Measurements from ENCODE around the gene DNAJC4. TPM values are rescaled to one million over a fixed set of nuclear protein-coding genes. Genes with fewer than 3 reads are reported as not detected.
A peak's percentile ranks its signal among the peaks of the same experiment; 100 is the strongest.

DNAJC4 gene
- total and polyA plus RNA-seq, 2 experiments from 2014 or later, result 12.8 to 58.4 TPM

DNA sequence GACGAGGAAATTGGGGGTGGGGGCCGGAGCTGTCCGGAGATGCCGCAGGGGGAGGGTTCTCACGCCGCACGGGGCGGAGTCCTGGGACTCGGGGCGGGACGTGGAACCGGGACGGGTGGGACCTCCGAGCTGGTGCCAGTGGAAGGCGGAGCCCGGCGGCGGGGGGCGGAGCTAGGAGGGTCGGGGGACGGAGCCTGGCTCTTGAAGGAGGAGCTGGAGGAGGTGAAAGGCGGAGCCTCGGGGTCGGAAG lies 10.8 kb downstream of the DNAJC4 start:
- Histone ChIP-seq H3K79me2 (peaks cover 27% of the 10 kb centered on the region), H3K27ac (peak overlapping the region; percentile 99), H3K36me3 (replicated peaks; ENCODE audit: insufficient read depth, low read depth) (no peaks in the 10 kb centered on the region), H3K9me2 (replicated peaks; ENCODE audit: insufficient read depth) (no peaks in the 10 kb centered on the region), H3K27me3 (no peaks in the 10 kb centered on the region), H3K4me2 (peak overlapping the region; percentile 82), H3K4me3 (peak overlapping the region; percentile 23), H4K20me1 (ENCODE audit: insufficient read depth, poor library complexity, severe bottlenecking) (no peaks in the 10 kb centered on the region), H2AFZ (peak overlapping the region; percentile 24), H3K9me3 (ENCODE audit: low read depth) (no peaks in the 10 kb centered on the region), H3K4me1 (ENCODE audit: insufficient read depth) (peaks cover 20% of the 10 kb centered on the region)
- TF ChIP-seq EZH2 (IDR thresholded peaks at IDR 0.05; ENCODE audit: borderline replicate concordance), result no peak
- TF ChIP-seq, protein P1, sequence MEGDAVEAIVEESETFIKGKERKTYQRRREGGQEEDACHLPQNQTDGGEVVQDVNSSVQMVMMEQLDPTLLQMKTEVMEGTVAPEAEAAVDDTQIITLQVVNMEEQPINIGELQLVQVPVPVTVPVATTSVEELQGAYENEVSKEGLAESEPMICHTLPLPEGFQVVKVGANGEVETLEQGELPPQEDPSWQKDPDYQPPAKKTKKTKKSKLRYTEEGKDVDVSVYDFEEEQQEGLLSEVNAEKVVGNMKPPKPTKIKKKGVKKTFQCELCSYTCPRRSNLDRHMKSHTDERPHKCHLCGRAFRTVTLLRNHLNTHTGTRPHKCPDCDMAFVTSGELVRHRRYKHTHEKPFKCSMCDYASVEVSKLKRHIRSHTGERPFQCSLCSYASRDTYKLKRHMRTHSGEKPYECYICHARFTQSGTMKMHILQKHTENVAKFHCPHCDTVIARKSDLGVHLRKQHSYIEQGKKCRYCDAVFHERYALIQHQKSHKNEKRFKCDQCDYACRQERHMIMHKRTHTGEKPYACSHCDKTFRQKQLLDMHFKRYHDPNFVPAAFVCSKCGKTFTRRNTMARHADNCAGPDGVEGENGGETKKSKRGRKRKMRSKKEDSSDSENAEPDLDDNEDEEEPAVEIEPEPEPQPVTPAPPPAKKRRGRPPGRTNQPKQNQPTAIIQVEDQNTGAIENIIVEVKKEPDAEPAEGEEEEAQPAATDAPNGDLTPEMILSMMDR (IDR thresholded peaks at IDR 0.05; ENCODE audit: poor library complexity), result no peak
- no peak for TF ChIP-seq EZH2phosphoT487 (IDR thresholded peaks at IDR 0.05; ENCODE audit: low read depth, severe bottlenecking, unreplicated experiment)
- WGBS (ENCODE audit: low lambda C conversion rate, missing lambda C conversion rate), result no CpG with 5 or more reads among the region's 24 CpGs
- DNase-seq (ENCODE audit: low spot score), result peak; percentile 100

DNA sequence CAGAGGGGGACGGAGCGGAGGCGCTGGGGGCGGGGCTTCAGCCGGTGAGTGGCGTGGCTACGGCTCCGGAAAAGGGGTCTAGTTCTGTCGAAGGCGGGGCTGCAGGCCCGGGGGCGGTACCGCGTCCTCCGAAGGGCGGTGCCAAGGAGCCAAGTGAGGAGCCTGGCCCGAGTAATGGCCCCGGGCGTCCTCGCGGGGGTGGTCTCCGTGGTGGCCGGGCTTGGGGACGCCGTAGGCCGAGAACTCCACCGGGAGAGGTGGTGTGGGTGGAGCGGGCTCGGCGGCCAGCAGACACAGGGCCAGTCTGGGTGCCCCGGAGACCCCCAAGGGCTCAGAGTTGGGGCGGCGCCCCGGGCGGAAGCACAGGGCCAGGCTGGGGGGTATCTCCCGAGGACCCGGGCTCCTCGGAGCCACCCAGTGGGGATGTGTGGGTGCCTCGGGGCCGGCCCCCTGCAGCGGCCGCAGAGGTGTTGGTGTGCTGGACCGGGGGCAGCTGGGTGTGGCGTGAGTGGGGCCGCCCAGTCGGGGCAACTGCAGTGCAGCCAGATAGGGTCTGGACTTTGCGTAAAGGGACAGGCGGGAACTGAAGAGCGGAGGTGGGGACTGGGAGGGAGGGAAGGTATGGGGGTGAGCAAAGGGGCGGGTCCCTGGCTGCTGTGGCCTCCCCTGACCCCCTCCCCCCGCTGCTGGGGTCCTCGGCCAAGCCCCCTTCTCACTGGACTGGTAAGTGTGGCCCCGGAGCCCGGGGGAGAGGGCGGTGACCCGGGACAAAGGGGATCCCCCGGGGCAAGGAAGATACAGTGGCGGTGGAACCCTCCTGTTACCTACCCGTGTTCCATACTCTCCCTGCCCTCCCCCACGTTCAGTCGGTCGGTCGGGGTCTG lies 11.4 kb downstream of the DNAJC4 start:
- Histone ChIP-seq H4K20me1 (ENCODE audit: insufficient read depth, poor library complexity, severe bottlenecking) (no peaks in the 10 kb centered on the region), H3K27ac (peak overlapping the region; percentile 85), H3K9me2 (replicated peaks; ENCODE audit: insufficient read depth) (no peaks in the 10 kb centered on the region), H3K36me3 (replicated peaks; ENCODE audit: insufficient read depth, low read depth) (no peaks in the 10 kb centered on the region), H3K27me3 (no peaks in the 10 kb centered on the region), H3K4me3 (peak overlapping the region; percentile 32), H2AFZ (no peak overlapping the region), H3K4me2 (peak overlapping the region; percentile 80), H3K4me1 (ENCODE audit: insufficient read depth) (peaks cover 20% of the 10 kb centered on the region), H3K79me2 (peaks cover 29% of the 10 kb centered on the region), H3K9me3 (ENCODE audit: low read depth) (no peaks in the 10 kb centered on the region)
- peak; percentile 79 for DNase-seq (ENCODE audit: low spot score)
- TF ChIP-seq EZH2phosphoT487 (IDR thresholded peaks at IDR 0.05; ENCODE audit: low read depth, severe bottlenecking, unreplicated experiment), result no peak
- no peak for TF ChIP-seq EZH2 (IDR thresholded peaks at IDR 0.05; ENCODE audit: borderline replicate concordance)
- TF ChIP-seq, protein P1 (IDR thresholded peaks at IDR 0.05; ENCODE audit: poor library complexity), result no peak
- WGBS (ENCODE audit: low lambda C conversion rate, missing lambda C conversion rate), result under 1% methylated on average over 38 of the region's 63 CpGs

DNA sequence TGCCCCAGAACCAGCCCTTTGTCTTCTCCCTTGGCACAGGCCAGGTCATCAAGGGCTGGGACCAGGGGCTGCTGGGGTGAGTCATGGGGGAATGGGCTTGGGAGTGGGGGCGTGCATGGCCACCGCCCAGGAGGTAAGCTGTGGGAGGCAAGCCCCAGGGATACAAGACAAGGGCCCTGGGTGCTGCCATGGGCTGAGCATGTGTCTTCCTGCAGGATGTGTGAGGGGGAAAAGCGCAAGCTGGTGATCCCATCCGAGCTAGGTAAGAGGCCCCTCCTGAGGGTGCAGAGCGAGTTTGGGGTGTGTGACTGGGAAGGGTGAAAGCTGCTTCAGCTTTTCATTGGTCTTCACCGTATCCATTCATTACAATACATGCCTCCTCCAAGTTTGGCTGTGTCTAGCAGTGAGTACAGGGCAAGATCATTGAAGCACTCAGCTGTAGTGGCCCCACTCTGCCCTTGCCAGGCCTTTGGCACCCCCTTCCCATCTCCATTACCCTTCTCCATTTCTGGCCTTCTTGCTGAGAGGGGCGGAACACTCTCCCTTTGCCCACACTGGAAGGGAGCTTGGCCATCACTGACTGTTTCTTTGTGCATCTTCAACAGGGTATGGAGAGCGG lies 13.0 kb downstream of the DNAJC4 start:
- TF ChIP-seq EZH2phosphoT487 (IDR thresholded peaks at IDR 0.05; ENCODE audit: low read depth, severe bottlenecking, unreplicated experiment) (no peak), EZH2 (IDR thresholded peaks at IDR 0.05; ENCODE audit: borderline replicate concordance) (no peak)
- TF ChIP-seq, protein P1 (IDR thresholded peaks at IDR 0.05; ENCODE audit: poor library complexity), result no peak
- H3K4me3 ChIP-seq, result no peak overlapping the region
- H3K9me2 ChIP-seq (replicated peaks; ENCODE audit: insufficient read depth), result no peaks in the 10 kb centered on the region
- H3K4me1 ChIP-seq (ENCODE audit: insufficient read depth), result peaks cover 23% of the 10 kb centered on the region
- H4K20me1 ChIP-seq (ENCODE audit: insufficient read depth, poor library complexity, severe bottlenecking), result no peaks in the 10 kb centered on the region
- no peaks in the 10 kb centered on the region for H3K36me3 ChIP-seq (replicated peaks; ENCODE audit: insufficient read depth, low read depth)
- peaks cover 29% of the 10 kb centered on the region for H3K79me2 ChIP-seq
- no peaks in the 10 kb centered on the region for H3K9me3 ChIP-seq (ENCODE audit: low read depth)
- no peak for DNase-seq (ENCODE audit: low spot score)
- no peak overlapping the region for H3K27ac ChIP-seq
- no peaks in the 10 kb centered on the region for H3K27me3 ChIP-seq
- whole genome bisulfite sequencing (ENCODE audit: low lambda C conversion rate, missing lambda C conversion rate), result 93% methylated on average over 8 of the region's 8 CpGs
- peak overlapping the region; percentile 80 for H3K4me2 ChIP-seq
- no peak overlapping the region for H2AFZ ChIP-seq

Data from hepatocyte (in vitro differentiated cells).